Thoracic aorta (tissue), 2 donors: ENCODE results near the gene CDH10. TPM values are rescaled to one million over a fixed set of nuclear protein-coding genes. Genes with fewer than 3 reads are reported as not detected.

ENCODE experiments used
- ATAC-seq: fragments of 150-250 bp; one replicate; pipeline ENCODE4 v1.8.0; 2017; ENCODE audit warnings: low read depth; ENCODE audit not compliant: insufficient number of reproducible peaks, low FRiP score
- DNase-seq: peaks from one replicate; pipeline ENCODE4 v3.0.0-alpha.2; 2020; ENCODE audit warnings: low spot score
- H3K27ac ChIP-seq, 2 donors: fragments of 200-600 bp; sonication (generic); 1 replicate in 1 of 2; 2 replicates in 1 of 2; pipeline ENCODE4 v1.5.1; 2016; ENCODE audit warnings: mild to moderate bottlenecking in 2 of 2, moderate library complexity in 2 of 2
- H3K27me3 ChIP-seq: fragments of 200-600 bp; sonication (generic); replicated peaks from 2 replicates; pipeline ENCODE4 v1.6.0; 2016; ENCODE audit warnings: mild to moderate bottlenecking; ENCODE audit not compliant: insufficient read depth
- H3K36me3 ChIP-seq: fragments of 200-600 bp; sonication (generic); one replicate; pipeline ENCODE4 v1.5.1; 2016
- H3K4me1 ChIP-seq, 2 donors: fragments of 200-600 bp; sonication (generic); 1 replicate in 1 of 2; 2 replicates in 1 of 2; pipeline versions ENCODE4 v1.5.1 to v1.6.0; 2016; ENCODE audit warnings: low read depth in 2 of 2, mild to moderate bottlenecking in 1 of 2; ENCODE audit not compliant: control insufficient read depth in 1 of 2
- H3K4me3 ChIP-seq: fragments of 200-600 bp; sonication (generic); 2 replicates; pipeline ENCODE4 v1.5.1; 2016; ENCODE audit warnings: mild to moderate bottlenecking
- H3K9me3 ChIP-seq: fragments of 200-600 bp; sonication (generic); 2 replicates; pipeline ENCODE4 v1.5.1; 2016
- total RNA-seq, 2 donors: library from RNA; depleted of rRNA; stranded (reverse); fragments of >200 nt; gene quantifications; one replicate each; pipeline versions ENCODE4 v1.1.0 to v1.2.3, GENCODE V29; 2016
- TF ChIP-seq, protein P1 (sequence below): fragments of 200-600 bp; sonication (generic); IDR thresholded peaks from one replicate; pipeline ENCODE4 v1.5.1; 2019; ENCODE audit warnings: antibody characterized with exemption

Gene CDH10
- total RNA-seq, 2 donors from 2014 or later, result 0.35 TPM; not detected in 1

DNA sequence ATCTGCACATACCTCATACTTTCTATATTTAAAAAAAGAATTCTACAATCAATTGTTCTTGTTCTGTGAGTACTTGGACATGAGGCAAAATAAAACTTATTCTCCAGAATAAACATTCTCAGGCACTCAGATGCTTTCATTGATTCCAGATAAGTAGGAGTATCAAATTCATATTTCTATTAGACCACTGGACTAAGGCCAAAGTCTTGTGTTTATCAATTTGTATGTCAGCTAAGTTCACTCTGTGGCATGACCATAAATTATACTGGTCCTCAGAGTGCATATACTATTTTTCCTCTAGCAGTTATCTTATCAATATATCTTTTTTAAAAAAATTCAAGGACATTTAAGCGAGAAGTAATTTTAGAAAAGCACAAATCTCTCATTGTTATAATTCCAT is 28.2 kb downstream of the CDH10 start:
- H3K27ac ChIP-seq, result no peak overlapping the region
- no peak overlapping the region for H3K4me3 ChIP-seq
- ATAC-seq (no peak), DNase-seq (no peak)
- H3K27me3 ChIP-seq, result no peaks in the 10 kb centered on the region
- H3K9me3 ChIP-seq, result no peaks in the 10 kb centered on the region
- no peaks in the 10 kb centered on the region for H3K4me1 ChIP-seq
- H3K36me3 ChIP-seq, result no peaks in the 10 kb centered on the region
- TF ChIP-seq, protein P1, sequence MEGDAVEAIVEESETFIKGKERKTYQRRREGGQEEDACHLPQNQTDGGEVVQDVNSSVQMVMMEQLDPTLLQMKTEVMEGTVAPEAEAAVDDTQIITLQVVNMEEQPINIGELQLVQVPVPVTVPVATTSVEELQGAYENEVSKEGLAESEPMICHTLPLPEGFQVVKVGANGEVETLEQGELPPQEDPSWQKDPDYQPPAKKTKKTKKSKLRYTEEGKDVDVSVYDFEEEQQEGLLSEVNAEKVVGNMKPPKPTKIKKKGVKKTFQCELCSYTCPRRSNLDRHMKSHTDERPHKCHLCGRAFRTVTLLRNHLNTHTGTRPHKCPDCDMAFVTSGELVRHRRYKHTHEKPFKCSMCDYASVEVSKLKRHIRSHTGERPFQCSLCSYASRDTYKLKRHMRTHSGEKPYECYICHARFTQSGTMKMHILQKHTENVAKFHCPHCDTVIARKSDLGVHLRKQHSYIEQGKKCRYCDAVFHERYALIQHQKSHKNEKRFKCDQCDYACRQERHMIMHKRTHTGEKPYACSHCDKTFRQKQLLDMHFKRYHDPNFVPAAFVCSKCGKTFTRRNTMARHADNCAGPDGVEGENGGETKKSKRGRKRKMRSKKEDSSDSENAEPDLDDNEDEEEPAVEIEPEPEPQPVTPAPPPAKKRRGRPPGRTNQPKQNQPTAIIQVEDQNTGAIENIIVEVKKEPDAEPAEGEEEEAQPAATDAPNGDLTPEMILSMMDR, result no peak

DNA sequence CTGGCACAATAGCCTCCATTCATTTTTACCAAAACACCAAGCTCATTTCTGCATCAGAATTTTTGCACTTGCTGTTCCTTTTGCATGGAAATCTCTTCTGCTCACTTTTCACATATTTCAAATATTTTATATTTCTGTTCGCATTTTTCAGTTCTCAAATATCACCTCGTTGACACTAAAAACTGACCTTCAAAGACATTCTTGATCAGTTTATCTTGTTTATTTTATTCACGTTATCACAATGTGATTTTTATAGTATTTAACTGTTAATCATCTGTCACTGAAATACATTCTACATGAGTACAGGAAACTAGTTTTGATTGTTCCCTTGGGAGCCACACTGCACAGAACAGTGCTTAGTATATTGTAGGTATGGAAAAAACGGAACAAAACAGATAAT is 29.6 kb downstream of the CDH10 start:
- H3K36me3 ChIP-seq, result no peaks in the 10 kb centered on the region
- no peak overlapping the region for H3K4me3 ChIP-seq
- TF ChIP-seq, protein P1, result no peak
- ATAC-seq, result no peak
- no peak for DNase-seq
- no peaks in the 10 kb centered on the region for H3K9me3 ChIP-seq
- no peaks in the 10 kb centered on the region for H3K27me3 ChIP-seq
- H3K4me1 ChIP-seq, result no peaks in the 10 kb centered on the region
- no peak overlapping the region for H3K27ac ChIP-seq

DNA sequence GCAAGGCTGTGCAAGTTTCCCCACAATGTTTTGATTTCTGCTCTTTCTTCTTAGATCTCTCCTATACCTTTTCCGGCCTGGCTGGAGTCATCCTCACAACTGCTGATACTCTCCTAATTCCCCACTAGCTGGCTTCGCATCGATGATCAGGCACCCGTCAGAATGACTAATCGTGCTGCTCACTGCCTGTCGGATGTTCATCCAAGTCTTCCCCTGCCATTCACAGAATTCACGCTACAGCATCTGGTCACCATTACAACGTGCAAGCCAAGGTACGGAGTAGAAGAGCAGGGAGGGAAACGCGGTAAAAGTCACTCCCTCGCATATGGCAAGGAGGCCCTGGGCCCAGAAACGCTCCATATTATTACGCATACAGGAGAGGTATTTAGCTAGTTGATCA is 35.1 kb downstream of the CDH10 start:
- DNase-seq (no peak), ATAC-seq (no peak)
- Histone ChIP-seq H3K27ac (no peak overlapping the region), H3K27me3 (no peaks in the 10 kb centered on the region), H3K9me3 (no peaks in the 10 kb centered on the region), H3K36me3 (no peaks in the 10 kb centered on the region), H3K4me3 (no peak overlapping the region), H3K4me1 (no peaks in the 10 kb centered on the region)
- TF ChIP-seq, protein P1, result no peak

DNA sequence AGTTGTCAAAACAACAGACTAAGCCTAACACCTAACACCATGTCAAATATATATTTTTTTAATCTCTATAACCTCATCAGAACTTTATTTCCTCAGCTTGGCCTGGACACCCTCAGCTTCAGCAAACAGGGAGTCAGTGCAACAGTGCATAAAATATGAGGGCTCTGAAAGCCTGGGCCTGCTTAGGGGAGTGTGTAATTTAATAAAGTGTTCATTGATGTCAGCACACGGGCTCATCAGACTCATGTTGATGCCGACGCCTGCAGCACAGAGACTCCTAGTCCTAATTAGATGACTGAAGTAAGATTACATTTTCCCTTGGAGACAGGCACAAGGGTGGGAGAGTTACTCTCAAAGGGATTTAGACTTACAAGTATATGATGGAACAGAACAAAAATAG is 37.8 kb downstream of the CDH10 start:
- no peak overlapping the region for H3K4me3 ChIP-seq
- no peak overlapping the region for H3K27ac ChIP-seq
- no peak for ATAC-seq
- H3K36me3 ChIP-seq, result no peaks in the 10 kb centered on the region
- DNase-seq, result no peak
- TF ChIP-seq, protein P1, result no peak
- no peaks in the 10 kb centered on the region for H3K4me1 ChIP-seq
- no peaks in the 10 kb centered on the region for H3K9me3 ChIP-seq
- no peaks in the 10 kb centered on the region for H3K27me3 ChIP-seq

DNA sequence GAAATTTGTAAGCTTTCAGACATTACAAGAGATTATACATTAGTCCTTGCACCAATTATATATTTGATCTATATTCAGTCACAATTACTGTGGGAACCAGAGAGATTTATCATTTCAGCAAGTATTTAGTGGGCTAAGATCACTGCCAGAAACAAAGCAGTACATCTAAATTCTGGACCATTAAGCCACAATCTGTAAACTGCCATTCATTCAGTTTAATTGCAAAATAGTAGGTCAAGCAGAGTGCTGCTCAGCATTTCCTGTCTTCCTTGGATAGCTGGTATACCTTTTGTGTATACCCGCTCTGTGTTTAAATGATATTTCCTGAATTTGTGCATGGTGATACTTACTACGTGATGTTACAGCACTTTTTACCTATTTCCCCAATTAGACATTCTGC is 42.6 kb downstream of the CDH10 start:
- DNase-seq, result no peak
- H3K4me1 ChIP-seq, result no peaks in the 10 kb centered on the region
- ATAC-seq, result no peak
- H3K9me3 ChIP-seq, result no peaks in the 10 kb centered on the region
- no peak overlapping the region for H3K27ac ChIP-seq
- H3K4me3 ChIP-seq, result no peak overlapping the region
- H3K27me3 ChIP-seq, result no peaks in the 10 kb centered on the region
- TF ChIP-seq, protein P1, result no peak
- no peaks in the 10 kb centered on the region for H3K36me3 ChIP-seq
